K562 (cell line): ENCODE measurements around the gene SCN5A.

ENCODE experiments used
- CHD1 ChIP-seq: fragments of 200-600 bp; sonication (generic); IDR thresholded peaks from one replicate; pipeline ENCODE4 v1.6.1; 2012; ENCODE audit warnings: mild to moderate bottlenecking, moderate library complexity, low read length, inconsistent platforms
- EZH2 ChIP-seq: IDR thresholded peaks from 2 replicates; pipeline ENCODE4 v1.6.1; 2012; ENCODE audit warnings: low read depth, mild to moderate bottlenecking, inconsistent platforms, low read length, borderline replicate concordance
- NFIC ChIP-seq: fragments of 450-650 bp; IDR thresholded peaks from 2 replicates; pipeline ENCODE4 v1.6.1; 2017; ENCODE audit warnings: mild to moderate bottlenecking, inconsistent platforms
- SMAD4 ChIP-seq: fragments of 250-450 bp; sonication (Bioruptor Pico); conservative IDR thresholded peaks from 2 replicates; pipeline ENCODE4 v1.8.0; 2021; ENCODE audit warnings: inconsistent platforms, mild to moderate bottlenecking, moderate library complexity
- TF ChIP-seq, protein P1 (sequence below): fragments of 250-450 bp; sonication (Bioruptor Pico); IDR thresholded peaks from 2 replicates; pipeline ENCODE4 v1.5.0; 2021
- TF ChIP-seq, protein P2 (sequence below), 3 experiments: IDR thresholded peaks in 2 of 3; conservative IDR thresholded peaks in 1 of 3; 2 replicates each; pipeline ENCODE4 v1.5.1; 2011 to 2012; ENCODE audit warnings: low read length in 3 of 3, mild to moderate bottlenecking in 3 of 3, control low read depth in 2 of 3, improper control_type of control experiment in 1 of 3, inconsistent platforms in 1 of 3, low read depth in 1 of 3, mixed read lengths in 1 of 3, moderate library complexity in 1 of 3; ENCODE audit not compliant: insufficient read depth in 2 of 3

DNA sequence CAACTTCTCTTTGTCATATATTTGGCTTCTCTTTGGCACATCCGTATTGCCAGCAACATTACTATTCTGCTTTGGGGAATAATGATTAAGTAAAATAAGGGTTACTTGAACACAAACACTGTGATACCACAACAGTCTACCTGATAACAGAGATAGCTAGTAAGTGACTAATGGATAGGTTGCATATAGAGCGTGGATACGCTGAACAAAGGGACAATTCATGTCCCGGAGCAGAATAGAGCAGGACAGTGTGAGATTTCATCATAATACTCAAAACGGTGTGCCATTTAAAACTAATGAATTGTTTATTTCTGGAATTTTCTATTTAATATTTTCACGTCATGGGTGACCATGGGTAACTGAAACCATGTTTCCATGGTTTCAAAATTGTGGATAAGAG, 54.1 kb downstream of the SCN5A start:
- TF ChIP-seq EZH2 (no peak), SMAD4 (CRISPR knock-in tag) (no peak), CHD1 (no peak), NFIC (no peak)
- TF ChIP-seq, protein P1, sequence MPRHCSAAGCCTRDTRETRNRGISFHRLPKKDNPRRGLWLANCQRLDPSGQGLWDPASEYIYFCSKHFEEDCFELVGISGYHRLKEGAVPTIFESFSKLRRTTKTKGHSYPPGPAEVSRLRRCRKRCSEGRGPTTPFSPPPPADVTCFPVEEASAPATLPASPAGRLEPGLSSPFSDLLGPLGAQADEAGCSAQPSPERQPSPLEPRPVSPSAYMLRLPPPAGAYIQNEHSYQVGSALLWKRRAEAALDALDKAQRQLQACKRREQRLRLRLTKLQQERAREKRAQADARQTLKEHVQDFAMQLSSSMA (CRISPR knock-in tag), result no peak
- TF ChIP-seq, protein P2, sequence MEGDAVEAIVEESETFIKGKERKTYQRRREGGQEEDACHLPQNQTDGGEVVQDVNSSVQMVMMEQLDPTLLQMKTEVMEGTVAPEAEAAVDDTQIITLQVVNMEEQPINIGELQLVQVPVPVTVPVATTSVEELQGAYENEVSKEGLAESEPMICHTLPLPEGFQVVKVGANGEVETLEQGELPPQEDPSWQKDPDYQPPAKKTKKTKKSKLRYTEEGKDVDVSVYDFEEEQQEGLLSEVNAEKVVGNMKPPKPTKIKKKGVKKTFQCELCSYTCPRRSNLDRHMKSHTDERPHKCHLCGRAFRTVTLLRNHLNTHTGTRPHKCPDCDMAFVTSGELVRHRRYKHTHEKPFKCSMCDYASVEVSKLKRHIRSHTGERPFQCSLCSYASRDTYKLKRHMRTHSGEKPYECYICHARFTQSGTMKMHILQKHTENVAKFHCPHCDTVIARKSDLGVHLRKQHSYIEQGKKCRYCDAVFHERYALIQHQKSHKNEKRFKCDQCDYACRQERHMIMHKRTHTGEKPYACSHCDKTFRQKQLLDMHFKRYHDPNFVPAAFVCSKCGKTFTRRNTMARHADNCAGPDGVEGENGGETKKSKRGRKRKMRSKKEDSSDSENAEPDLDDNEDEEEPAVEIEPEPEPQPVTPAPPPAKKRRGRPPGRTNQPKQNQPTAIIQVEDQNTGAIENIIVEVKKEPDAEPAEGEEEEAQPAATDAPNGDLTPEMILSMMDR (IDR thresholded peaks at IDR 0.05 in 2 of 3, conservative IDR thresholded peaks at IDR 0.05 in 1 of 3; ENCODE audit: insufficient read depth in 2 of 3, low read depth in 1 of 3, low read length in 3 of 3), result no peak
